ENCODE results near the gene CSF1. TPM values are rescaled to one million over a fixed set of nuclear protein-coding genes. Genes with fewer than 3 reads are reported as not detected.
A peak's percentile ranks its signal among the peaks of the same experiment; 100 is the strongest.

The CSF1 gene
- total RNA-seq, 1 donor from 2014 or later: 9.8 TPM

DNA sequence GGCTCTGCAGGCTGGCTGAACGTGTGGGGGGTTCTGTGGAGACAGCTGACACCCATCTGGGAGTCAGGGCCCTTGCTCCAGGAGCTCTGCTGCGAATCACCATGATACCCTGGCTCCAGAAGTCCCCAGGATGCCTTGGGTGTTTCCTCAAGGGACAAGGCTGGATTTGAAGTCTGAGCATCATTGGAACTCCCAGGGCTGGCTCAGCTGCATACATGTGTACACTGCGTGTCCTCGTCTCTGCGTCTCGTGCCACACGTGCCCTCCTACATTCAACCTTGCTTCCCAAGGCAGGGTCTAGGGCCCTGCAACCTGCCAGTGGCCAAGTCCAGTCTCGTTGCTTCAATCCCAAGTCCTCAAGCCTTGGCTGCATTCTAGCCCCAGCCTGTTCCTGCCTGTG is 11.7 kb downstream of the CSF1 start:
- DNase-seq: no peak

DNA sequence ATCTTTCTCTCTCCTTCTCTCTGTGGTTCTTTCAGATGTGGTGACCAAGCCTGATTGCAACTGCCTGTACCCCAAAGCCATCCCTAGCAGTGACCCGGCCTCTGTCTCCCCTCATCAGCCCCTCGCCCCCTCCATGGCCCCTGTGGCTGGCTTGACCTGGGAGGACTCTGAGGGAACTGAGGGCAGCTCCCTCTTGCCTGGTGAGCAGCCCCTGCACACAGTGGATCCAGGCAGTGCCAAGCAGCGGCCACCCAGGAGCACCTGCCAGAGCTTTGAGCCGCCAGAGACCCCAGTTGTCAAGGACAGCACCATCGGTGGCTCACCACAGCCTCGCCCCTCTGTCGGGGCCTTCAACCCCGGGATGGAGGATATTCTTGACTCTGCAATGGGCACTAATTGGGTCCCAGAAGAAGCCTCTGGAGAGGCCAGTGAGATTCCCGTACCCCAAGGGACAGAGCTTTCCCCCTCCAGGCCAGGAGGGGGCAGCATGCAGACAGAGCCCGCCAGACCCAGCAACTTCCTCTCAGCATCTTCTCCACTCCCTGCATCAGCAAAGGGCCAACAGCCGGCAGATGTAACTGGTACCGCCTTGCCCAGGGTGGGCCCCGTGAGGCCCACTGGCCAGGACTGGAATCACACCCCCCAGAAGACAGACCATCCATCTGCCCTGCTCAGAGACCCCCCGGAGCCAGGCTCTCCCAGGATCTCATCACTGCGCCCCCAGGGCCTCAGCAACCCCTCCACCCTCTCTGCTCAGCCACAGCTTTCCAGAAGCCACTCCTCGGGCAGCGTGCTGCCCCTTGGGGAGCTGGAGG is 12.7 kb downstream of the CSF1 start:
- no peak for DNase-seq

DNA sequence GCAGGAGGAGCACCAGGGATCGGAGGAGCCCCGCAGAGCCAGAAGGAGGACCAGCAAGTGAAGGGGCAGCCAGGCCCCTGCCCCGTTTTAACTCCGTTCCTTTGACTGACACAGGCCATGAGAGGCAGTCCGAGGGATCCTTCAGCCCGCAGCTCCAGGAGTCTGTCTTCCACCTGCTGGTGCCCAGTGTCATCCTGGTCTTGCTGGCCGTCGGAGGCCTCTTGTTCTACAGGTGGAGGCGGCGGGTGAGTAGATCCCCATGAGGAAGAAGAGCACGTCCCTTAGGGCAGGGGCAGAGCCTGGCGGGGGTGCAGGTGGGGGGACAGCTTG is 13.3 kb downstream of the CSF1 start:
- no peak for DNase-seq

- no peak for DNase-seq
These were observed 13.7 kb downstream of the CSF1 start for GRCh38 chr1:109924316-109924715.

- DNase-seq: no peak
These were observed 14.7 kb downstream of the CSF1 start for GRCh38 chr1:109925159-109925990.

DNA sequence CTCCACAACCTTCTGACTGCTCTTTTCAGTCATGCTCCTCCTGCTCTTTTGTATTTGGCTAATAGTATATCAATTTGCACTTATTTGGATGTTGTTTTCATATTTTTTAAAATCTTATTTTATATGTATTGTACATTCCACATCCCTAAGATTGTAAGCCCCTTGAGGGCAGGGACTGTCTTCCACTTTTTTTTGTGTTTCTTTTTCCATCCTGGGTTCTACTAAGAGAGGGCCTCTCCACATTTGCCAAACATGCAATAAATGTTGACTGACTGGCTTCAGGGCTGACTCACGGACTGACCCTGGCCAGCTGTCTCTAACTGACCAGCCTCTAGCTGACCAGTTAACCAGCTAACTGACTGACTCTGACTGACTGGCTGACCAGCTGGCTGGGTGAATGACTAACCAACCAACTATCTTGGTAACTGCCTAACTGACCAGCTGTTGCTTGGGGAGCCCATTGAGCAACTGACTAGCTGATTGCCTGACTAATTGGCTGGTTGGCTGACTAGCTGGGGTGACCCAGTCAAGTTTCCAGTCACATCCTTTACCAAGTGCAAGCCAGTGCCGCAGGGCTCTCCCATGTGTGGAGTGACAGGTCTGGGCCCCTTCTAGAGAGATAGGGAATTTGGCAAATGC is 16.1 kb downstream of the CSF1 start:
- no peak for DNase-seq

DNA sequence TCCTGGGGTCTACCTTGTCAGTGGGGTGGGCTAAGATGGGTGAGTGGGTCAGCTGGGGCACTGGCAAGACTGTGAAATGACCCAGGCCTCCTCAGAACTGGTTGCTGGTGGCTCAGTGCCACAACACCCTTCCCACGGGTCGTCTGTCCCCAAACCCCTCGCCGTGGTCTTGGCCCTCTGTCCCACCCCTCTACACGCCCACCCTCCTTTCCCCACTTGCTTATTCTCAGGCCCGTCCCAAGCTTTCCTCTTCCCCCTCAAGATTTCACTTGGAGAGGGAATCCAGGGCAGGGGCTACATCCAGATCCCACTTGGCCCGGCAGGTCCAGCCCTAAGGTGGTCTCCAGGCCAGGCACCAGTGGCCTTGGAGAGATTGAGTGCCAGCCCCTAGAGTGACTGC is 16.7 kb downstream of the CSF1 start:
- no peak for DNase-seq

- DNase-seq: no peak
These were observed 17.3 kb downstream of the CSF1 start for GRCh38 chr1:109927911-109928321.

- DNase-seq: no peak
These were observed 18.0 kb downstream of the CSF1 start for GRCh38 chr1:109928591-109929111.

DNA sequence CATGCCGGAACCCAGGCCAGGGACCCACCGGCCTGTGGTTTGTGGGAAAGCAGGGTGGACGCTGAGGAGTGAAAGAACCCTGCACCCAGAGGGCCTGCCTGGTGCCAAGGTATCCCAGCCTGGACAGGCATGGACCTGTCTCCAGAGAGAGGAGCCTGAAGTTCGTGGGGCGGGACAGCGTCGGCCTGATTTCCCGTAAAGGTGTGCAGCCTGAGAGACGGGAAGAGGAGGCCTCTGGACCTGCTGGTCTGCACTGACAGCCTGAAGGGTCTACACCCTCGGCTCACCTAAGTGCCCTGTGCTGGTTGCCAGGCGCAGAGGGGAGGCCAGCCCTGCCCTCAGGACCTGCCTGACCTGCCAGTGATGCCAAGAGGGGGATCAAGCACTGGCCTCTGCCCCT is 18.5 kb downstream of the CSF1 start:
- DNase-seq: no peak

GRCh38 chr1:109929588-109930251 is 19.1 kb downstream of the CSF1 start:
- DNase-seq: no peak

DNA sequence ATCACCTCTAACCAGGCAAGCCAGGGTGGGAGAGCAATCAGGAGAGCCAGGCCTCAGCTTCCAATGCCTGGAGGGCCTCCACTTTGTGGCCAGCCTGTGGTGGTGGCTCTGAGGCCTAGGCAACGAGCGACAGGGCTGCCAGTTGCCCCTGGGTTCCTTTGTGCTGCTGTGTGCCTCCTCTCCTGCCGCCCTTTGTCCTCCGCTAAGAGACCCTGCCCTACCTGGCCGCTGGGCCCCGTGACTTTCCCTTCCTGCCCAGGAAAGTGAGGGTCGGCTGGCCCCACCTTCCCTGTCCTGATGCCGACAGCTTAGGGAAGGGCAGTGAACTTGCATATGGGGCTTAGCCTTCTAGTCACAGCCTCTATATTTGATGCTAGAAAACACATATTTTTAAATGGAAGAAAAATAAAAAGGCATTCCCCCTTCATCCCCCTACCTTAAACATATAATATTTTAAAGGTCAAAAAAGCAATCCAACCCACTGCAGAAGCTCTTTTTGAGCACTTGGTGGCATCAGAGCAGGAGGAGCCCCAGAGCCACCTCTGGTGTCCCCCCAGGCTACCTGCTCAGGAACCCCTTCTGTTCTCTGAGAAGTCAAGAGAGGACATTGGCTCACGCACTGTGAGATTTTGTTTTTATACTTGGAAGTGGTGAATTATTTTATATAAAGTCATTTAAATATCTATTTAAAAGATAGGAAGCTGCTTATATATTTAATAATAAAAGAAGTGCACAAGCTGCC is 19.8 kb downstream of the CSF1 start:
- no peak for DNase-seq

DNA sequence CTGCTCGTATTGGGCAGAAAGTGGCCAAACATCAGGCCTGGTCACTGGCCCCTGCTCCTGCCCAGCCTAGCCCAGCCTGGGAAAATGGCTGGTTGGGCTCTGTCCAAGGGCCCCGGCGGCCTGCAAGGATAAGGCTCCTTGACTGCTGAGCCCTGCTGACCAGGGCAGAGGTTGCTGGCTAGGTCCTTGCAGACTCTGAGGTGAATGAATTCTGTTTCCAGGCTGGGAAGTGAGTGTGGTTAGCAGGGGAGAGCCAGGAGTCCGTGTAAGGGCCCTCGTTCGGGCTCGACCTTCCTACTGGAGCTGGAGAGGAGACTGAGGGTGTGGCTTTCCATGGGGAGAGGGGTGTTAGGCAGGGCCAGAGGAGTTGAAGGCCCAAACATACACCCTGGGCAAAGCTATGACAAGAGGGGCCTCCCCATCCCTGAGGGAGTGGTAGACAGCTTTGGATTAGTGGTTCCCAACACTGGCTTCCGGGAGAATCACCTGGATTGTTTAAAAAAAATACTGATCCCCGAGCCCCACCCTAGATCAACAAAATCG is 20.6 kb downstream of the CSF1 start:
- peak; percentile 44 for DNase-seq

GRCh38 chr1:109931911-109932636 is 21.4 kb downstream of the CSF1 start:
- DNase-seq: no peak

GRCh38 chr1:109932679-109933078 is 22.0 kb downstream of the CSF1 start:
- DNase-seq: no peak

GRCh38 chr1:109933856-109934711 is 23.4 kb downstream of the CSF1 start:
- no peak for DNase-seq

GRCh38 chr1:109935451-109935900 is 24.8 kb downstream of the CSF1 start:
- no peak for DNase-seq

DNA sequence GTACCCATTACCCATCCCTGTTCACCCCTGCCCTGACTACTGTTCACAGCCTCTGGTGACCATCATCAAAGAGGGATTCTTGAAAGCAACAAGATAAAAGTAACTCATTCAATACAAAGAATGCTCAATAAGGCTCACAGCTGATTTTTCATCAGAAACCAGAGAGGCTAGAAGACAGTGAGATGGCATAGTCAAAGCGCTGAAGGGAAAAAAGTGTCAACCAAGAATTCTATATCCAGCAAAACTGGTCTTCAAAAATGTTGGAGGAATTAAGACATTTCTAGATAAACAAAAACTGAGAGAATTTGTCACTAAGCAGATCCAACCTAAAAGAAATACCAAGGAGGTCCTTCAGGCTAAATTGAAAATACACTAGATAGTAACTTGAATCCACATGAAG is 27.1 kb downstream of the CSF1 start:
- DNase-seq: no peak

DNA sequence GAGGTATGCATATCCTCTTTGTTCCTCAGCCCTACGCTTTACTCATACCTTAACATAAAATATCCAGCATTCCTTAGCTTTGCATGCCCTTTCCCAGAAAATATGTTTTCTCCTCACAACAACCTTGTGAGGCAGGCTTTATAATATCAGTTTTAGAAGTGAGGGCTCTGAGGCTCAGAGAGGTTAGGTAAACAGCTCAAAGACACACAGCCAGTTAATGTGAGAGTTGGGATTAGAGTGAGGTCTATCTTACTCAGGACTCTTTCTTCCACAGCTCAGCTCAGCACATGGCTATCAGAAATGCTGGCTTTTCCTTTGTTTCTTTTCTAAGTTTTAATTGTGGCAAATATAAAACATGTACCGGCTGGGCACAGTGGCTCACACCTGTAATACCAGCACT is 27.9 kb downstream of the CSF1 start:
- DNase-seq: no peak

- DNase-seq: no peak
These were observed 31.8 kb downstream of the CSF1 start for GRCh38 chr1:109942434-109942833.
